Panc1 (cell line): Measurements from ENCODE around the gene FHL1.

ENCODE experiments used
- CTCF ChIP-seq: fragments of 450-650 bp; IDR thresholded peaks from 2 replicates; pipeline ENCODE4 v1.5.1; 2017; ENCODE audit warnings: mild to moderate bottlenecking
- POLR2AphosphoS5 ChIP-seq: IDR thresholded peaks from 2 replicates; pipeline ENCODE4 v1.6.1; 2012; ENCODE audit warnings: mild to moderate bottlenecking, low read depth, low read length, moderate library complexity
- TCF7L2 ChIP-seq: IDR thresholded peaks from 2 replicates; pipeline ENCODE4 v1.6.1; 2011; ENCODE audit warnings: mild to moderate bottlenecking, low read depth, low read length, inconsistent platforms
- TF ChIP-seq, protein P1 (sequence below), 2 experiments: IDR thresholded peaks; 2 replicates each; pipeline ENCODE4 v1.6.1; 2011 to 2012; ENCODE audit warnings: low read depth in 2 of 2, control low read depth in 1 of 2, low read length in 1 of 2, mild to moderate bottlenecking in 1 of 2, moderate library complexity in 1 of 2; ENCODE audit not compliant: insufficient read depth in 1 of 2

DNA sequence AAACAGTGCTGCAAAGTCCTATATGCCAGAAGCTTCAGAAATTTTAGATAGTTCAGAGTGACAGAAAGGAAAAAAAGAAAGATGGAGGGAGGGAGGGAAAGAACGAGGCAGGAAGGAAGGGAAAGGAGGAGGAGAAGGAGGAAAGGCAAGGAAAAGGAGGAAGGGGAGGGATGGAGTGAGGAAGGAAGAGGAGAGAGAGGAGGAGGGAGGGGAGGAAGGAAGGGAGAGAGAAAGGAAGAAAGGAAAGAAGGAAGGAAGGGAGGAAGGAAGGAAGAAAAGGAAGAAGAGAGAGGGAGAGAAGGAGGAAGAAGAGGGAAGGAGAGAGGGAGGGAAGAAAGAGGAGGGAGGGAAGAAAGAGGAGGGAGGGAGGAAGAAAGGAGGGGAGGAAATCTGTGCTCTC lies 42.4 kb upstream of the FHL1 start:
- TF ChIP-seq CTCF (no peak), POLR2AphosphoS5 (no peak), TCF7L2 (no peak)
- TF ChIP-seq, protein P1, sequence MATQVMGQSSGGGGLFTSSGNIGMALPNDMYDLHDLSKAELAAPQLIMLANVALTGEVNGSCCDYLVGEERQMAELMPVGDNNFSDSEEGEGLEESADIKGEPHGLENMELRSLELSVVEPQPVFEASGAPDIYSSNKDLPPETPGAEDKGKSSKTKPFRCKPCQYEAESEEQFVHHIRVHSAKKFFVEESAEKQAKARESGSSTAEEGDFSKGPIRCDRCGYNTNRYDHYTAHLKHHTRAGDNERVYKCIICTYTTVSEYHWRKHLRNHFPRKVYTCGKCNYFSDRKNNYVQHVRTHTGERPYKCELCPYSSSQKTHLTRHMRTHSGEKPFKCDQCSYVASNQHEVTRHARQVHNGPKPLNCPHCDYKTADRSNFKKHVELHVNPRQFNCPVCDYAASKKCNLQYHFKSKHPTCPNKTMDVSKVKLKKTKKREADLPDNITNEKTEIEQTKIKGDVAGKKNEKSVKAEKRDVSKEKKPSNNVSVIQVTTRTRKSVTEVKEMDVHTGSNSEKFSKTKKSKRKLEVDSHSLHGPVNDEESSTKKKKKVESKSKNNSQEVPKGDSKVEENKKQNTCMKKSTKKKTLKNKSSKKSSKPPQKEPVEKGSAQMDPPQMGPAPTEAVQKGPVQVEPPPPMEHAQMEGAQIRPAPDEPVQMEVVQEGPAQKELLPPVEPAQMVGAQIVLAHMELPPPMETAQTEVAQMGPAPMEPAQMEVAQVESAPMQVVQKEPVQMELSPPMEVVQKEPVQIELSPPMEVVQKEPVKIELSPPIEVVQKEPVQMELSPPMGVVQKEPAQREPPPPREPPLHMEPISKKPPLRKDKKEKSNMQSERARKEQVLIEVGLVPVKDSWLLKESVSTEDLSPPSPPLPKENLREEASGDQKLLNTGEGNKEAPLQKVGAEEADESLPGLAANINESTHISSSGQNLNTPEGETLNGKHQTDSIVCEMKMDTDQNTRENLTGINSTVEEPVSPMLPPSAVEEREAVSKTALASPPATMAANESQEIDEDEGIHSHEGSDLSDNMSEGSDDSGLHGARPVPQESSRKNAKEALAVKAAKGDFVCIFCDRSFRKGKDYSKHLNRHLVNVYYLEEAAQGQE (IDR thresholded peaks at IDR 0.05; ENCODE audit: insufficient read depth in 1 of 2, low read depth in 2 of 2, low read length in 1 of 2): no peak
